IMR-90 (cell line): ENCODE measurements around the gene PAM. TPM values are rescaled to one million over a fixed set of nuclear protein-coding genes. Genes with fewer than 3 reads are reported as not detected.

Experiments used
- ATAC-seq: fragments of 200-7000 bp; cut with Tn5 transposase; 2 replicates; pipeline ENCODE4 v1.9.1; 2020; ENCODE audit warnings: low read depth, mild to moderate bottlenecking, moderate library complexity
- BruUV-seq: library from RNA; stranded (reverse); fragments of 400-500 nt; replicated peaks from 2 replicates; lab custom pipeline; 2021; lab: Mats Ljungman, UMichigan
- CTCF ChIA-PET: fragments of 300-600 bp; formaldehyde crosslinking; extraction: SDS; loops from one replicate; lab custom pipeline; 2021; ENCODE audit warnings: antibody characterized with exemption; lab: Yijun Ruan, JAX
- POLR2A ChIA-PET: fragments of 300-600 bp; sonication (Branson Sonifier 250); formaldehyde crosslinking; loops from one replicate; lab custom pipeline; 2022; ENCODE audit warnings: antibody characterized with exemption; ENCODE audit not compliant: unreplicated experiment; lab: Charles Lee
- DNase-seq: peaks from one replicate; pipeline ENCODE4 v3.0.0; 2013
- H2AFZ ChIP-seq: replicated peaks from 2 replicates; pipeline ENCODE3; 2013; ENCODE audit warnings: low read length, mild to moderate bottlenecking; ENCODE audit not compliant: poor library complexity
- H2AK5ac ChIP-seq: 2 replicates; pipeline ENCODE4 v1.6.1; 2013; ENCODE audit warnings: low read depth, low read length, inconsistent platforms
- H2AK9ac ChIP-seq: replicated peaks from 2 replicates; pipeline ENCODE3; 2013; ENCODE audit warnings: mild to moderate bottlenecking, low read depth, low read length, moderate library complexity; ENCODE audit not compliant: poor library complexity
- H2BK120ac ChIP-seq: 2 replicates; pipeline ENCODE4 v1.6.1; 2013; ENCODE audit warnings: low read depth, low read length, inconsistent platforms
- H2BK15ac ChIP-seq: 3 replicates; pipeline ENCODE4 v1.6.1; 2013; ENCODE audit warnings: low read depth, low read length, inconsistent platforms
- H2BK20ac ChIP-seq: 2 replicates; pipeline ENCODE4 v1.6.1; 2013; ENCODE audit warnings: low read depth, mild to moderate bottlenecking, inconsistent platforms, low read length, moderate library complexity
- H2BK5ac ChIP-seq: 2 replicates; pipeline ENCODE4 v1.6.1; 2013; ENCODE audit warnings: mild to moderate bottlenecking, low read depth, low read length, inconsistent platforms; ENCODE audit not compliant: poor library complexity, severe bottlenecking
- H3K14ac ChIP-seq: replicated peaks from 2 replicates; pipeline ENCODE4 v1.6.1; 2013; ENCODE audit warnings: low read depth, low read length, inconsistent platforms
- H3K18ac ChIP-seq: 2 replicates; pipeline ENCODE4 v1.6.1; 2013; ENCODE audit warnings: low read depth, low read length, control low read depth
- H3K23ac ChIP-seq: 2 replicates; pipeline ENCODE4 v1.6.1; 2013; ENCODE audit warnings: low read depth, low read length, inconsistent platforms
- H3K27ac ChIP-seq: 2 replicates; pipeline ENCODE4 v1.5.1; 2013; ENCODE audit warnings: mild to moderate bottlenecking, control low read depth, low read length; ENCODE audit not compliant: insufficient read depth
- H3K27me3 ChIP-seq: 2 replicates; pipeline ENCODE4 v1.6.1; 2013; ENCODE audit warnings: low read length; ENCODE audit not compliant: control insufficient read depth, insufficient read depth
- H3K36me3 ChIP-seq: 2 replicates; pipeline ENCODE4 v1.6.1; 2013; ENCODE audit warnings: low read length, mixed read lengths; ENCODE audit not compliant: control insufficient read depth, insufficient read depth
- H3K4ac ChIP-seq: 2 replicates; pipeline ENCODE4 v1.6.1; 2013; ENCODE audit warnings: low read depth, low read length, inconsistent platforms
- H3K4me1 ChIP-seq: 2 replicates; pipeline ENCODE4 v1.6.1; 2013; ENCODE audit warnings: low read length, mixed read lengths; ENCODE audit not compliant: control insufficient read depth, insufficient read depth
- H3K4me2 ChIP-seq: 2 replicates; pipeline ENCODE4 v1.6.1; 2013; ENCODE audit warnings: low read depth, mild to moderate bottlenecking, control low read depth, low read length, moderate library complexity
- H3K4me3 ChIP-seq: 2 replicates; pipeline ENCODE4 v1.5.1; 2013; ENCODE audit warnings: low read depth, mild to moderate bottlenecking, control low read depth, low read length, moderate library complexity; ENCODE audit not compliant: insufficient read depth
- H3K56ac ChIP-seq: 2 replicates; pipeline ENCODE4 v1.6.1; 2013; ENCODE audit warnings: low read length, inconsistent platforms; ENCODE audit not compliant: insufficient read depth; ENCODE audit errors: extremely low read depth
- H3K79me1 ChIP-seq, 2 experiments: 2 replicates each; pipeline ENCODE4 v1.6.1; 2013; ENCODE audit warnings: low read length in 2 of 2, inconsistent platforms in 1 of 2, low read depth in 1 of 2
- H3K9ac ChIP-seq: 2 replicates; pipeline ENCODE4 v1.6.1; 2013; ENCODE audit warnings: low read depth, low read length, control low read depth
- H3K9me1 ChIP-seq: 2 replicates; pipeline ENCODE4 v1.6.1; 2013; ENCODE audit warnings: low read length, inconsistent platforms; ENCODE audit not compliant: insufficient read depth
- H3K9me3 ChIP-seq: 2 replicates; pipeline ENCODE4 v1.6.1; 2013; ENCODE audit warnings: low read length; ENCODE audit not compliant: control insufficient read depth, insufficient read depth
- H4K20me1 ChIP-seq: 2 replicates; pipeline ENCODE4 v1.6.1; 2013; ENCODE audit warnings: low read length, inconsistent platforms; ENCODE audit not compliant: insufficient read depth
- H4K5ac ChIP-seq: 2 replicates; pipeline ENCODE4 v1.6.1; 2013; ENCODE audit warnings: mild to moderate bottlenecking, low read depth, low read length, control low read depth
- H4K8ac ChIP-seq, 2 experiments: 2 replicates each; pipeline ENCODE4 v1.6.1; 2013; ENCODE audit warnings: low read depth in 2 of 2, low read length in 2 of 2, control low read depth in 1 of 2, inconsistent platforms in 1 of 2
- H4K91ac ChIP-seq: 2 replicates; pipeline ENCODE4 v1.6.1; 2013; ENCODE audit warnings: low read depth, low read length, inconsistent platforms; ENCODE audit not compliant: insufficient read depth
- CEBPB ChIP-seq: IDR thresholded peaks from 2 replicates; pipeline ENCODE4 v1.6.1; 2012; ENCODE audit warnings: low read depth, low read length, improper control_type of control experiment
- CTCF ChIP-seq: conservative IDR thresholded peaks from 2 replicates; pipeline ENCODE4 v1.5.1; 2012; ENCODE audit warnings: mild to moderate bottlenecking, low read depth, low read length, improper control_type of control experiment
- SMC3 ChIP-seq: fragments of 150-350 bp; IDR thresholded peaks from 2 replicates; pipeline ENCODE4 v1.6.1; 2016; ENCODE audit warnings: low read depth, mild to moderate bottlenecking, antibody characterized with exemption, low read length, moderate library complexity
- WGBS, 2 experiments: methylation state at CpG; one replicate each; pipeline versions ENCODE4 v1.1.5 to v1.1.7; 2013; ENCODE audit warnings: missing lambda C conversion rate in 2 of 2; ENCODE audit not compliant: insufficient read length in 1 of 2; ENCODE audit errors: extremely low coverage in 2 of 2; 5-methylcytosine and 5-hydroxymethylcytosine counted together
- dilution Hi-C: fragments of 300-500 bp; cut with HindIII; formaldehyde crosslinking; loops from one replicate; pipeline ENCODE4 v1.14.3; 2018; ENCODE audit warnings: low sequenced_read_pairs; ENCODE audit not compliant: unreplicated experiment
- in situ Hi-C: fragments of 300-500 bp; cut with MboI; formaldehyde crosslinking; loops from 3 replicates; pipeline ENCODE4 v1.14.3; 2019; ENCODE audit warnings: low sequenced_read_pairs, inconsistent platforms, mixed read lengths
- intact Hi-C: fragments of 100-400 bp; cut with micrococcal nuclease; formaldehyde crosslinking; loops from 2 replicates; pipeline ENCODE4 v1.10.0; 2022
- polyA plus RNA-seq, 3 experiments: library from polyadenylated mRNA; depleted of rRNA; stranded (reverse); fragments of >200 nt; gene quantifications; 2 replicates each; pipeline ENCODE4 v1.2.3, GENCODE V29; 2012; ENCODE audit warnings: low replicate concordance in 1 of 3
- total RNA-seq: library from RNA; depleted of rRNA; stranded (reverse); fragments of >200 nt; gene quantifications from 2 replicates; pipeline ENCODE4 v1.2.3, GENCODE V29; 2012

Gene PAM
- total and polyA plus RNA-seq, 2 of the 4 experiments (the other 2 are of a cell fraction): 115 to 179 TPM

- Histone ChIP-seq H2AK9ac (no peak overlapping the region), H3K27me3 (no peaks in the 10 kb centered on the region), H2AK5ac (no peak overlapping the region), H3K18ac (no peak overlapping the region), H2BK15ac (no peak overlapping the region), H3K27ac (no peak overlapping the region), H4K91ac (no peak overlapping the region), H2BK5ac (no peak overlapping the region), H3K36me3 (no peaks in the 10 kb centered on the region), H4K20me1 (peaks cover 15% of the 10 kb centered on the region), H3K9me1 (peaks cover 2% of the 10 kb centered on the region; the same call in 1 of the 2 replicates), H3K56ac (no peak overlapping the region), H3K4me2 (no peak overlapping the region), H3K4me3 (no peak overlapping the region), H3K4ac (no peak overlapping the region), H3K4me1 (peaks cover 2% of the 10 kb centered on the region), H4K5ac (no peak overlapping the region), H2BK20ac (no peak overlapping the region), H4K8ac (no peak overlapping the region), H2BK120ac (no peak overlapping the region), H3K14ac (no peak overlapping the region), H3K9ac (no peak overlapping the region), H3K23ac (no peak overlapping the region), H3K79me1 (peaks cover 32 to 45% of the 10 kb centered on the region in 2 experiments), H2AFZ (no peak overlapping the region), H3K9me3 (no peaks in the 10 kb centered on the region)
- ATAC-seq (no peak), DNase-seq (no peak)
- TF ChIP-seq CTCF (no peak), CEBPB (no peak), SMC3 (no peak)
- CTCF ChIA-PET: interaction anchor here (1.1 kb wide), 1 partner anchor 17 kb away, joined by 3 read pairs; no protein-coding TSS in a partner anchor
- BruUV-seq: no TSS peak
- WGBS, 2 experiments: no CpG with 5 or more reads among the region's 1 CpG
- dilution Hi-C loops: no loop called here
- POLR2A ChIA-PET: no interaction called here
- intact Hi-C loops: no loop called here
- in situ Hi-C loops: no loop called here
These were observed 42.3 kb downstream of the PAM start for GRCh38 chr5:102797322-102797884.
